ENCODE data around the gene DDX39B. TPM values are rescaled to one million over a fixed set of nuclear protein-coding genes. Genes with fewer than 3 reads are reported as not detected.

Gene DDX39B
- total RNA-seq, 6 donors from 2014 or later: 201 to 541 (median 270) TPM

DNA sequence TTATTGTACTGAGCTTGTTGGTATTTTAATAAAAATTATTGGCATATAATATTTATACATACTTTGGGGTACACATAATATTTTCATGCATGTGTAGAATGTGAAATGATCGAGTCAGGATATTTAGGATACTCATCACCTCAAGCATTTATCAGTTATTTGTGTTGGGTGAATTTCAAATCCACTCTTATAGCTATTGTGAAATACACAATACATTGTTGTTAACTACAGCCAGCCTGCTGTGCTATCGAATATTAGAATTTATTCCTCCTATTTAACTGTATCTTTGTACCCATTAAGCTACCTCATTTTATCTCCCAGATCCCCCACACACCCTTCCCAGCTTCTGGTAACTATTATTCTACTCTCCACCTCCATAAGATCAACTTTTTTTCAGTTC, 58.4 kb downstream of the DDX39B start:
- TF ChIP-seq, protein P1, sequence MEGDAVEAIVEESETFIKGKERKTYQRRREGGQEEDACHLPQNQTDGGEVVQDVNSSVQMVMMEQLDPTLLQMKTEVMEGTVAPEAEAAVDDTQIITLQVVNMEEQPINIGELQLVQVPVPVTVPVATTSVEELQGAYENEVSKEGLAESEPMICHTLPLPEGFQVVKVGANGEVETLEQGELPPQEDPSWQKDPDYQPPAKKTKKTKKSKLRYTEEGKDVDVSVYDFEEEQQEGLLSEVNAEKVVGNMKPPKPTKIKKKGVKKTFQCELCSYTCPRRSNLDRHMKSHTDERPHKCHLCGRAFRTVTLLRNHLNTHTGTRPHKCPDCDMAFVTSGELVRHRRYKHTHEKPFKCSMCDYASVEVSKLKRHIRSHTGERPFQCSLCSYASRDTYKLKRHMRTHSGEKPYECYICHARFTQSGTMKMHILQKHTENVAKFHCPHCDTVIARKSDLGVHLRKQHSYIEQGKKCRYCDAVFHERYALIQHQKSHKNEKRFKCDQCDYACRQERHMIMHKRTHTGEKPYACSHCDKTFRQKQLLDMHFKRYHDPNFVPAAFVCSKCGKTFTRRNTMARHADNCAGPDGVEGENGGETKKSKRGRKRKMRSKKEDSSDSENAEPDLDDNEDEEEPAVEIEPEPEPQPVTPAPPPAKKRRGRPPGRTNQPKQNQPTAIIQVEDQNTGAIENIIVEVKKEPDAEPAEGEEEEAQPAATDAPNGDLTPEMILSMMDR (IDR thresholded peaks at IDR 0.05): no peak
- TF ChIP-seq POLR2A (IDR thresholded peaks at IDR 0.05) (no peak), POLR2AphosphoS5 (IDR thresholded peaks at IDR 0.05) (no peak), EP300 (IDR thresholded peaks at IDR 0.05) (no peak)
- ATAC-seq (ENCODE audit: low FRiP score in 2 of 2) (no peak), DNase-seq (no peak)
- WGBS, 2 donors: 64 to 72% methylated on average over 2 of the region's 2 CpGs
- no peaks in the 10 kb centered on the region for H3K9me3 ChIP-seq
- H3K27ac ChIP-seq: no peak overlapping the region
- no peak overlapping the region for H3K4me3 ChIP-seq
- no peaks in the 10 kb centered on the region for H3K27me3 ChIP-seq
- no peaks in the 10 kb centered on the region for H3K4me1 ChIP-seq
- H3K36me3 ChIP-seq: no peaks in the 10 kb centered on the region

DNA sequence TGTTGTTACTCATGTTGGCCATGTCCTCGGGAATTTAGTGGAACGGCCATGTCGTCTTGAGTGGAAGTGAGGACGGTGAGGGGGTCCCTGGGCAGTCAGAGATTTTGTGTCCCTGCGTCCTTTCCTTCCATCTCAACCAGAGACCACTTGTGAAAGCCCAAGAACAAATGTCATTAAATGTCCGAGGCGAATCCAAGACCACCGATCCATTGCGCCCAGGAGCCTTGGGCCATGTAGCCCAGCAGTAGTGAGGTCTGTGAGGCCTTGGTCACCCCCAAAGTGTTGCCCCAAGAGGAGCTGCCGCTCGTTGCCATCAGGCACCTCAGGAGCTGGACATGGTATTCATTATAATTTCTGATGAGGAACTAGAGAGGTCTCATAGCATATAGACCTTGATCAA, 61.2 kb downstream of the DDX39B start:
- WGBS, 2 donors: 85 to 90% methylated on average over 11 of the region's 11 CpGs
- Histone ChIP-seq H3K9me3 (no peaks in the 10 kb centered on the region), H3K4me1 (no peaks in the 10 kb centered on the region), H3K27ac (no peak overlapping the region), H3K4me3 (no peak overlapping the region), H3K36me3 (no peaks in the 10 kb centered on the region), H3K27me3 (no peaks in the 10 kb centered on the region)
- TF ChIP-seq, protein P1 (IDR thresholded peaks at IDR 0.05): no peak
- TF ChIP-seq POLR2AphosphoS5 (IDR thresholded peaks at IDR 0.05) (no peak), EP300 (IDR thresholded peaks at IDR 0.05) (no peak), POLR2A (IDR thresholded peaks at IDR 0.05) (no peak)
- ATAC-seq (ENCODE audit: low FRiP score in 2 of 2): no peak
- DNase-seq: no peak

Small RNAs within 50 kb of the gene (small RNA-seq; reads per million reads assigned to genes)
- 0 reads per million in 4 donors for gene AL663061.1
- 0 reads per million in 4 donors for gene RF00019
- gene SNORD117: 49.4 to 268 (median 167) reads per million in 4 donors
- 0 reads per million in 4 donors for gene SNORD84

Other genes with a start within 250 kb of the DDX39B start
- gene HLA-B, start 184.8 kb downstream of the DDX39B start, total RNA-seq: 1,000 to 10,000 TPM; 1,716 to 2,968 (median 2,484) TPM
- gene MICA, start 138.4 kb downstream of the DDX39B start, total RNA-seq: 10 to 100 TPM; 21.6 to 81.7 (median 31.4) TPM
- 10 to 100 TPM in 4 of 6 donors, 1 to 10 TPM in 2; 4.9 to 14.4 (median 11.3) TPM for gene MICB, start 43.9 kb downstream of the DDX39B start, total RNA-seq
- gene MCCD1, start 13.0 kb downstream of the DDX39B start, total RNA-seq: not detected
- 1 to 10 TPM in 4 of 6 donors, under 1 TPM in 2; 0.55 to 2.0 (median 1.1) TPM for gene ATP6V1G2, start 4.6 kb upstream of the DDX39B start, total RNA-seq
- gene NFKBIL1, start 5.6 kb upstream of the DDX39B start, total RNA-seq: 10 to 100 TPM; 18.2 to 45.1 (median 23.8) TPM
- gene LTA, start 30.3 kb upstream of the DDX39B start, total RNA-seq: 1 to 10 TPM in 2 of 6 donors, not detected in 4; 1.6 to 1.8 TPM
- 1 to 10 TPM in 5 of 6 donors, under 1 TPM in 1; 0.33 to 6.6 (median 2.9) TPM for gene TNF, start 33.6 kb upstream of the DDX39B start, total RNA-seq
- gene LTB, start 40.4 kb upstream of the DDX39B start, total RNA-seq: 10 to 100 TPM in 1 of 6 donors, 1 to 10 TPM in 2, not detected in 3; 1.3 to 18.7 (median 8.2) TPM
- gene LST1, start 44.3 kb upstream of the DDX39B start, total RNA-seq: 100 to 1,000 TPM in 1 of 6 donors, 10 to 100 TPM in 3, 1 to 10 TPM in 2; 7.7 to 132 (median 33.5) TPM
- gene NCR3, start 51.0 kb upstream of the DDX39B start, total RNA-seq: 1 to 10 TPM in 1 of 6 donors, under 1 TPM in 3, not detected in 2; 0.54 to 2.0 (median 0.70) TPM
- gene AIF1, start 73.2 kb upstream of the DDX39B start, total RNA-seq: 100 to 1,000 TPM in 1 of 6 donors, 10 to 100 TPM in 5; 18.5 to 106 (median 79.7) TPM
- gene PRRC2A, start 78.7 kb upstream of the DDX39B start, total RNA-seq: 100 to 1,000 TPM in 4 of 6 donors, 10 to 100 TPM in 2; 80.1 to 154 (median 125) TPM
- 100 to 1,000 TPM; 190 to 421 (median 294) TPM for gene BAG6, start 110.7 kb upstream of the DDX39B start, total RNA-seq
- gene APOM, start 113.9 kb upstream of the DDX39B start, total RNA-seq: 1 to 10 TPM in 5 of 6 donors, under 1 TPM in 1; 0.89 to 4.3 (median 2.1) TPM
- 10 to 100 TPM; 25.0 to 30.1 (median 28.4) TPM for gene C6orf47, start 118.8 kb upstream of the DDX39B start, total RNA-seq
- gene GPANK1, start 123.0 kb upstream of the DDX39B start, total RNA-seq: 10 to 100 TPM; 12.0 to 45.1 (median 16.6) TPM
- gene CSNK2B, start 124.1 kb upstream of the DDX39B start, total RNA-seq: 100 to 1,000 TPM; 105 to 172 (median 130) TPM
- 10 to 100 TPM in 4 of 6 donors, 1 to 10 TPM in 2; 6.7 to 22.0 (median 12.3) TPM for gene LY6G5B, start 128.0 kb upstream of the DDX39B start, total RNA-seq
- gene LY6G5C, start 139.1 kb upstream of the DDX39B start, total RNA-seq: 1 to 10 TPM in 4 of 6 donors, not detected in 2; 1.8 to 4.4 (median 3.1) TPM
- 10 to 100 TPM; 42.1 to 62.5 (median 51.6) TPM for gene ABHD16A, start 161.3 kb upstream of the DDX39B start, total RNA-seq
- 1 to 10 TPM in 4 of 6 donors, under 1 TPM in 2; 0.63 to 9.4 (median 1.7) TPM for gene LY6G6F, start 164.9 kb upstream of the DDX39B start, total RNA-seq
- not detected for gene LY6G6D, start 173.3 kb upstream of the DDX39B start, total RNA-seq
- under 1 TPM in 1 of 6 donors, not detected in 5; 0.23 TPM for gene LY6G6C, start 179.7 kb upstream of the DDX39B start, total RNA-seq
- 1 to 10 TPM in 3 of 6 donors, under 1 TPM in 2, not detected in 1; 0.30 to 4.1 (median 1.2) TPM for gene MPIG6B, start 181.4 kb upstream of the DDX39B start, total RNA-seq
- gene DDAH2, start 187.3 kb upstream of the DDX39B start, total RNA-seq: 100 to 1,000 TPM in 2 of 6 donors, 10 to 100 TPM in 4; 46.6 to 157 (median 83.7) TPM
- gene CLIC1, start 194.5 kb upstream of the DDX39B start, total RNA-seq: 100 to 1,000 TPM; 138 to 497 (median 277) TPM
- 10 to 100 TPM in 4 of 6 donors, 1 to 10 TPM in 2; 7.3 to 52.4 (median 13.1) TPM for gene MSH5, start 198.0 kb upstream of the DDX39B start, total RNA-seq
- gene SAPCD1, start 220.7 kb upstream of the DDX39B start, total RNA-seq: 10 to 100 TPM in 1 of 6 donors, 1 to 10 TPM in 5; 1.1 to 15.7 (median 5.3) TPM
- gene VWA7, start 235.3 kb upstream of the DDX39B start, total RNA-seq: 1 to 10 TPM; 4.0 to 7.4 (median 6.6) TPM